Measurements from ENCODE around the gene MYL3. TPM values are rescaled to one million over a fixed set of nuclear protein-coding genes. Genes with fewer than 3 reads are reported as not detected.

The MYL3 gene
- total RNA-seq, 1 experiment from 2014 or later = not detected

DNA sequence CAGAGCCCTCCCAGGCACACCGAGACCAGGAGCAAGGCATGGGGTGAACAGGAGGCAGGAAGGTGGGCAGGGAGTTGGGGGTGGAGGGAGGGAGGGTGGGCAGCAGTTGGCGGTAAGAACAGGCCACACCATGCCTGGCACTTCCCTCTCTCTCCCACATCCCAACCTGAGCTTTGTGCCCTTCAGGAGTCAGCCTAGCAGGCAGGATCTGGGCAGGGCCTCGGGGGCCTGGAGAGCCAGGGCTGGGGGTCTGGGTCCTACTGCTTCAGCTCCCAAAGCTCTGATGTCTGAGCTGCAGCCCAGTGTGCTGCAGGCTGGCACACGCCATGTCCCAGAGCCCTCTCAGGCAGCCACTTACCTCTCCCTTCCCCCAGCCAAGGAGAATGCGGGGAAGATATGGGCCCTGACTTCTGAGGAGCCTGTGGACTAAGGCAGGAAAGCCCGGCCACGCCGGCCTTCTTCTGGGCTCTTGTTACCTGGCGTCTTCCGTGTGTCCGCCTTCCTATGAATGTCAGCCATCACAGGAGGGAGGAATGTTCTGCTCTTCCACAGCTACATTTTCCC, 2.9 kb upstream of the MYL3 start:
- no peak for DNase-seq (ENCODE audit: extremely low read depth, low read depth)

DNA sequence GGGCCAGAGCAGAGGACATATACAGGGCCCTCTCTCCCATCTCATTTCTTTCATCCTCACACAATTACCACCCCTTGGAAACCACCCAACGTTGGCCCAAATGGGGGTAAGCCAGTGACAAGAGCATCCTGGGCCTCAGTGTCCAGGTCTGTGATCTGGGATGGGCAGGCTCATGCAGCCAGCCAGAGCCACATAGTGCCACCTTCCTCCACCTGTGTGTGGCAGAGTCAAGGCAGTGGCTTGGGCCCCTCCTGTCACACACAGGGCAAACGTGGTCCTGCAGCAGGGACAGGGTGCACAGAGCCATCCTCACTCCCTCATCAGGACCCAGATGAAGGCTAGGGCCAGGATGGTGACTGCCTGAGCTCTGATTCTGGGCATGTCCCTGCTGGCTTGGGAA, 2.3 kb upstream of the MYL3 start:
- no peak for DNase-seq (ENCODE audit: extremely low read depth, low read depth)

DNA sequence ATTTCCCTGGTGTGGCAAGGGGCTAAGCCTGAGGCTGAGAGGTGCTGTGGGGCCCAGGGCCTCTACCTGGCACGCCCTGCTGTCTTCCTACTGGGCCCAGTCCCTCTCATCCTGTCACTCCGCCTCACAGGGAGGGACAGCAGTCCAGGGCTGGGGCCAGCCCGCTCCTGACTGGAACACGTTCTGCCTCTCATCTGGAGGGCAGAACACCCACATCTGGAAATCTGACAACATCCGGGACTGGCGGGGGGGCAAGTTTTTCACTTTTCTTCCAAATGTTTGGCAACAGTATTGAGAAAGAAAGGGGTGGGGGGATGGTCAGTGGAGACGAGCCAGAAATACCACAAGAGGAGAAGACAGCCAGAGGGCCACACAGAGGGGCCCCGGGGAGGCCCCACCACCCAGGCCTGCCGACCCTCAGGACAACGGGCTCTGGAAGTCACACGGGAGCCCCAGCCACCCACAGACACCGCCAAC, 1.8 kb upstream of the MYL3 start:
- DNase-seq (ENCODE audit: extremely low read depth, low read depth) = no peak

DNA sequence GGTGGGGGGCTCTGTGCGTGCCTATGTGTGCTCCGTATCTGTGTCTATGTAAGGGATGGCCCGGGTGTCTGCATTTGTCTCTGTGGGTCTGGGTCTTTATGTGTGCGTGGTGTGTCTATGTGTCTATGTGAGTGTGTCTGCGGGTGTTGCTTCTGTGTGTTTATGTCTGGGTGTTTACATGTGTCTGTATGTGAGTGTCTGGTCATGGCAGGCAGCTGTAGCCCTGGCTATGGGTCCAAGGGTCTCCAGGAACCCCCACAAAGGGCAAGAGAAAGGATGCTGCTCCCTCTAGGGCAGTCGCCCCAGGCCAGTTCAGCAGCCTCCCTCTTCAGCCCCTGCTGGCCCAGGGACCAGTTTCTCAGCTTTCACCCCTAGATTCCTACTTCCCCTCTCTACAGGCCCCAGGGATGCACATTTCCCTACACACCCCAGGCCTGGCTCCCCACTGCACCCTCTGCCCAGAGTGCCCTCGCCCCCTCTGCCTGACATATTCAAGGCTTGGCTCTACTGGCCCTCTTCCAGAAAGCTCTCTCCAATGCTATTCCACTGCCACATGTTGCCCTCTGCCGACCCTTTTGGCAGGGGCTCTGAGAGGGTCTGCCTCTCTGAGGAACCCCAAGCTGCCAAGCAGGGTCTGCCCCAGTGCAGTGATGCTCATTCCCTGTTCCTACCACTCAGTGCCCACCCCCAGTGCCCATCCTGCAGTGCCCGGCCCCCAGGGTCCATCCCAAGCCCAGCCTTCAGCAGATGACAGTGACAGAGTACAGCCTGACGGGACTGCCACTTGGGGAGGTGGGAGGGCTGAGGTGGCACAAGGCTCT, 1.0 kb upstream of the MYL3 start:
- DNase-seq (ENCODE audit: extremely low read depth, low read depth) = no peak

DNA sequence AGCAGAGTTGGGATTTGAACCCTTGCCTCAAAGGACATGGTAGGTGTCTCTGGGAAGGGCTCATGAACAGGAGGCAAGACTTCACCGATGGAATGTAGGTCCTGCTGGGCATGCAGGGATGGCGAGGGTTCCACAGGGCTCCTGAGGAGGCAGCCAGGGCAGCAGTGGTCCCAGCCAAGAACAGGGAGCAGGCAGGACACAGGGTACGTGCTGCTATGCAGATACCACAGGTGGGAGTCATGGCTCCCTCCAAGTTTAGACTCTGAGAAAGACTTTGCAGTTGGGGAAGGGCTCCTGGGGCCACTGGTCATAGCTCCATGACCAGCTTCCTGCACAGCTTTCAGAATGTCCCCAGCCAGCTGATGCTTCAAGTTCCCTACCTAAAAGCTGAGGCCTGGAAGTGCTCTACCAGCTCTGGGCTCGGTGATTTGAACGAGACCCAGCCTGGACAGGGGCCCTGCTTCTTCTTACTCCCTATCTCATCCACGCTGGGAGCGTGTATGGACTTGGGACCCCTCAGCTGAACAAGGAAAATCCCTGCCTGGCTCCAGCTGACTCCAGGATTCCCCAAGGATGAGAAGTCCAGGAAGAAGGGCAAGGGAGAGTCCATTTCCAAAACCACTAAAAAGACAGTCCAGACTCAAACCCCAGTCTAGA, 747 bp downstream of the MYL3 start:
- no peak for DNase-seq (ENCODE audit: extremely low read depth, low read depth)

DNA sequence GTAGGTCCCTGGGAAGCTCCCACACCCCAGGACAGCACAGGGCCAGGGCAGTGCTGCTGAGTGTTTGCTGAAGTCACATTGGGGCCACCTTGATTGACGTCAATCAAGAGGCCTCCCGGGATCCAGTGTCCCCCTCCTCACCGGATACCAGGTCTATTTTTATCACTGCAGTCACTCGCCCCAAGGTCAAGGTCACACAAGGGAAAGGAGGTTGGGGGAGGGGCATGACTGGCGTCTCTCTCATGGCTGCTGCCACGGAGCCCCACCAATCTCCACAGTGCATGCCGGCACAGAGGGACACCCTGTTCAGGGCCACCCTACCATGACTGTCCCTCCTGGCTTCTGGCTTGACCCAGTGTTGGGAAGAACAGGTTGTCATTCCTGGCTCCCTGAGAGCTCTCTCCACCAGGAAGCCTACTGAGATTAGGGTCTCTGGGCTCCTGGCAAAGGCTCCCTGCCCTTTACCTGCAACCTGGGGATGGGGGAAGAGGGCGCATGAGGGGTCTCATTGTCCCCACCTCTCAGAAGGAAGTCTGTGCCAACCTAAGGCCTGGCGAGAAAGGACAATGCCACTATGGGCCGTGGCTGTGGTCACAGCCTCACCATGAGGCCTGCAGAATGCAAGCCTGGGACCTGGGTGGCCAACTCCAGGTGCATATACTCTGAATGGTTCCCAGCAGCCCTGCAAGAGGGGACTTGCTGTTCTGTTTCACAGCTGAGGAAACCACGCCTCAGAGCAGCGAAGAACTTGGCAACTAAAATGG, 1.5 kb downstream of the MYL3 start:
- DNase-seq (ENCODE audit: extremely low read depth, low read depth) = no peak

DNA sequence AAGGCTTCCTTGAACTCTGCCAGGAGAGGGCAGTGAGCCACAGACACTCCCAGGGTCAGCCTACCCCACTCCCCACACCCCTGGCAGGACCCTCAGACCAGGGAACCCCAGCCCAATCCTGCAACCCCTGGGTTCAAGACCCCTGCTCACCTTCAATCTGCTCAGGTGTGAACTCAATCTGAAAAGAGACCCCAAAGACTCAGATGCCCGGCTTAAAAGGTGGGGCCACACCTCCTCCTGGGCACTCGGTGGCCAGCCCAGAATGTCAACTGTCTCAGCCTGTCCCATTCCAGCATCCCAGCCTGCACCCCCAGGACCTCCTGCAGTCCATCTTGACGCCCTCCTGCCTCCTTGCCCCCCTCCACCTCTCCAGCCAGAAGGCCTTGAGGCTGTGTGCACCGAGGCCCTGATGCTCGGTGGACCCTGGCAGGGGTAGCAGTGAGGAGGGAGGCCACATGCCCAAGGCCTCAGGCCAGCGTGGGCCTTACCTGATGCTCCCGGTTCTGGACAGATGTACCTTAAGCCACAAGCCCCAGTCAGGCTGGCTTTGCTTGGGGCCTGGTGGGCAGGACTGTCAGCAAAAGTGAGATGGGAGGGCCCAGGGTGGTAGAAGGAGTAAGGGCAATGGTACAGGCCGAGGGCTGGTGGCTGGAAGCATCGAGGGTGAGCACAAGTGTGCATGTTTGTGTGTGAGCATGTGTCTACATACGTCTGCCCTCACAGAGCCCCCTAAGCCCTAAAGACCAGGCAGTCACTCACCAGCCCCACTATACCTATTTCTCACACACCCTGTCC, 2.2 kb downstream of the MYL3 start:
- DNase-seq (ENCODE audit: extremely low read depth, low read depth) = no peak

DNA sequence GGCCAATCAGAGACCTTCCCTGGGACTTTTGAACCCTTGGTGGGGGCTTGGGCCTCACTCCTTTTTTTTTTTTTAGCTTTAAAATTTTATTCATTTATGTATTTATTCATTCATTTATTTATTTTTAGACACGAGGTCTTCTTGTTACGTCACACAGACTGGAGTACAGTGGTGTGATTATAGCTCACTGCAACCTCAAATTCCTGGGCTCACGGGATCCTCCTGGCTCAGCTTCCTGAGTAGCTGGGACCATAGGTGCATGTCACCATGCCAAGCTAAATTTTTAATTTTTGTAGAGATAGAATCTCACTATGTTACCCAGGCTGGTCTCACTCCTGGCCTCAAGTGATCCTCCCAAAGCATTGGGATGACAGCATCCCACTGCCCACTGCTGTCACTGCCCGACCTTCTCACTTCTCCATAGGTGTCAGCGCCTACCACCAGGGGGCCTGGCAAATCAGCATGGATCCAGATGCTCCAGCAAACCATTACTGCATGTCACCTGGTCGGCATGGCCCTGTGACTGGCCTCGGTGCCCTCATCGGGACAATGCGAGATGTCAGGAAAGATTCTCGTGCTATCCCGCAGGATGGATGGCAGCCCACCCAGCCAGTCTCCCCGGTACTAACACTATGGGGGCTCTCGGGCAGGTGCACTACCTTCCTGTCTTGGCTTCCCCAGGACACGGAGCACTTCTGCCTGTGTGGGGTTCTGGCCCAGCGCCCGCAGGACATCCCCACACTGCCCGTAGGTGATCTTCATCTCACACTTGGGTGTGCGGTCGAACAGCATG, 3.0 kb downstream of the MYL3 start:
- no peak for DNase-seq (ENCODE audit: extremely low read depth, low read depth)

DNA sequence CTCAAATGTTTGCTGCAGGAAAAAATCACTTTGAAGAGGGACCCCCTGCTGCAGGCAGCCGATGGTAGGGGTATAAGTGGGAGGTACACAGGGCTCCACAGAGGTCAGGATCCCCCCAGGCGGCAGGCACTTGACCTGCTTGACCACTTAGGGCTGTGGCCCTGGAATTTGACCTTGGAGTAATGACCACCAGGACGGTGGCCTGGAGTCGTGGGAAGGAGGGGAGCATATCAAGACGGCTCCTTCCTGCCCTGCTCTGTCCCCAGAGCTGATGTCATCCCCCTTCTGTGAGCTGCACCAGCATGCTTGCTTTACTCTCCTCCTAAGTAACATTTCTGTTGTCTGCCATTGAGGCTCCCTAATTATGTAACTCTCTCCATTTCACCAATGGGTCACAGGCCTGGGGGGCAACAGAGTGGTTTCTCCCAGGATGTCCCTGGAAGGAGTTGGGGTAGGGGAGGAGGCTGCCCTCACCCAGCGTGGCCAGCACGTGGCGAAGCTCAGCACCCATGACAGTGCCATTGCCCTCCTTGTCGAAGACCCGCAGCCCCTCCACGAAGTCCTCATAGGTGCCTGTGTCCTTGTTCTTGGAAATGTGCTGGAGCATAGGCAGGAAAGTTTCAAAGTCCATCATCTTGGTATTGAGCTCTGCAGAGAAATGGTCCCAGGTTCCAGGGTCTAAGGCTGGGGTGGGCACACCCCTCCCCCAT, 4.1 kb downstream of the MYL3 start:
- DNase-seq (ENCODE audit: extremely low read depth, low read depth) = no peak

DNA sequence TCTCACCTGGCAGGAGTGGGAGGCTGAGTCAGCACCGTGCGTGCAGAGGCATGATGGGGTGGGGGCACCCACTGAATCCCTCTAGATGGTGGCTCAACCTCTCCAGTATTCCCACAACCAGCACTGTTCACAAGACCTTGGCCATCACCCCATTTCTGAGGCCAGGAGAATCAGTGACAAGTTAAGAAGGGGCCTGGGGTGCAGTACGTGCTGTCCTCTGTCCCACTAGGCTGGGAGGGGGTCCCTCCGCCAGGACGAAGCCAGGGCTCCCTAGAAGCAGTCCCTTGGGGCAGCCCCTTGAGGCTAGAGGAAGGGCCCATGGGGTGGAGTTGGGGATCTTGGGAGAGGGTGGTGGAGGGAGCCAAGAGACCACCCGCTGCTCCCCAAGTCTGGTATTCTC, 4.8 kb downstream of the MYL3 start:
- DNase-seq (ENCODE audit: extremely low read depth, low read depth) = no peak

DNA sequence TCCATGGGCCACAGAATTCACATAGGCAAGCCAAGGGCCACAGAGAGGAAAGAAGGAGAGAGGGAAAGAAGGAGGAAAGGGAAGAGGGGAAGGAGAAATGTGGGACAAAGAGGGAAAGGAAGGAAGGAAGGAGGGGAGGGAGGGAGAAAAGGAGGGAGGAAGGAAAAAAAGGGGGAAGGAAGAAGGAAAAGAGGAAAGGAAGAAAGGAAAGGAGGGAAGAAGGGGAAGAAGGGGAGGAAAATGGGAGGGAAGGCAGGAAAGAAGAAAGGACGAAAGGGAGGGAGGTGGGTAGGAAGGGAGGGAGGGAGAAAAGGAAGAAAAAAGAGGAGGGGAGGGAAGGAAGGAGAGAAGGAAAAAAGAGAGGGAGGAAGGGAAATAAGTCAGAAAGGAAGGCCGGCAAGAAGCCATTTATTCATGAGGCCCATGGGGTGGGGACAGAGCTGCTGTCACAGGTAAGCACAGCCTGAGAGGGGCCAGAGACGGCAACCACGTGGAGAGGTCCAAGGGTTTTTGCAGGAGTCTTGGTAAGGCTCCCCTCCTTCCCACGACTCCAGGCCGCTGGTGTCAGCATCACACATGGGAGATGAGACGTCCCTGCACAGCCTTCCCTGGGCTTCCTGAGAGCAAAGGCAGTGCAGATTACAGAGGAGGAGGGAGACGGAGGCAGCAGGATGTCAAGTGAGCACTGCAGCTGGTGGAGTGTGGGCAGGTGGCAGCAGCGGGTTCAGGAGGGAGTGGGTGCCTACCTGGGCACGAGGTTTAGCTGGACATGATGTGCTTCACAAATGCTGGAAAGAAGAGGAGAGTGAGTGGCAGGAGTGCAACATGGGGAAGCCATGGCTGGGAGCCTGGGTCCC, 5.5 kb downstream of the MYL3 start:
- DNase-seq (ENCODE audit: extremely low read depth, low read depth) = no peak

DNA sequence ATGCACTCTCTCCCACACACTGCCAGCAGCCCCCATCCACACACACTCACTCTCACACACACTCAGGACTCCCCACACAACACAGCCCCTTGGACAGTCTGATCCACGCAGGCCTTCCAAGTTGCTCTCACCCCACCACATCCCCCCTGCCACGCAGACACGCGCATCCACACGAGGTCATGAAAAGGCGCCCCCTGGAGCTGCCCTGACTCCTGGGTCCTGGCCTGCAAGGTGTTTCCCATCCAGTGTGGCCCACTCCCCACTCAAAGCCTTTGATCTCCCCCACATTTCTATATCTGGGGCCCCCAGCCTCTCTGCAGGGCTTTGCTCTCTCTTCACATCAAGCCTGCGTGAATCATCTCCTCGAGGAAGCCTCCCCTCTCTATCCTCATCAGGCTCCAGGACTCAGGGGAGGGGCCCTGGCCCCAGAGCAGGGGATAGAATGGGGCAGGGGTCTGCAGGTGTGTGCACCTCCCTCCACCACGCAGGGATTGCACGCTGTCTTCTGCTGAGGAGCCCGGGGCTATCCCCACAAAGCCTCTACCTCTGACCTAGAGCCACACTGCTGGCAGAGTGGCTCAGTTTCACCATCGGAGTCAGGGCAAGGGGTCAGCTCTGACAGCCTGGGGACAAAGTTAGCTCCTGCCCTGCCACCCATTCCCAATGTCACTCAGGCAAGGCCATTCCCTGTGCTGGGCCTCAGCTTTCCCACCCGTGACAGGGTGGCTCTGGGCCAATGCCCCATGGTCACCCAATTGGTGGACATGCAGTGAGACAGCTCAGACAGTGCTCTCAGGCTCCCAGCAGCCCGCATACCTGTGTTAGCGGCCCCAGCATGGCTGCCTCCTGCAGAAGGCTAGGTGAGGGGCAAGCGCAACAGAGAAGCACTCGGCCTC, 6.4 kb downstream of the MYL3 start:
- no peak for DNase-seq (ENCODE audit: extremely low read depth, low read depth)

DNA sequence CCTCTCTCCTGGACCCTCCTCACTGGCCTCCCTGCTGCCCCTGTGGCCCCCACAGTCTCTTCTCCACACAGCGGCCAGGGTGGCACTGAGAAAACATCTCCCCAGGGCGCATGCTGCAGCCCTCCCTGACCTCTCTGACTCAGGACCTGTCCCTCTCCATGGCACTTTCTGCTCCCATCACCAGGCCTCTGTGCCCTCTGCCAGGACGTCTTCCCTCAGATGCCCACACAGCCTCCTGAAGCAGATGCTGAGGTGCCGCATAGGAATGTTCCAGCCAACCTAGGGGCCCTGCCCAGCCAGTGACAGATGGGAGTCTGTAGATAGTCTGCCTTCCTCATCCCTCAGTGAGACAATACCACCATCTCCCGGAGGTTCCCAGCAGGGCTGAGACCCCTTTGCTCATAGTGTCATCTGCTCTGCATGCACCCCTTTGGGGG, 8.7 kb downstream of the MYL3 start:
- no peak for DNase-seq (ENCODE audit: extremely low read depth, low read depth)

DNA sequence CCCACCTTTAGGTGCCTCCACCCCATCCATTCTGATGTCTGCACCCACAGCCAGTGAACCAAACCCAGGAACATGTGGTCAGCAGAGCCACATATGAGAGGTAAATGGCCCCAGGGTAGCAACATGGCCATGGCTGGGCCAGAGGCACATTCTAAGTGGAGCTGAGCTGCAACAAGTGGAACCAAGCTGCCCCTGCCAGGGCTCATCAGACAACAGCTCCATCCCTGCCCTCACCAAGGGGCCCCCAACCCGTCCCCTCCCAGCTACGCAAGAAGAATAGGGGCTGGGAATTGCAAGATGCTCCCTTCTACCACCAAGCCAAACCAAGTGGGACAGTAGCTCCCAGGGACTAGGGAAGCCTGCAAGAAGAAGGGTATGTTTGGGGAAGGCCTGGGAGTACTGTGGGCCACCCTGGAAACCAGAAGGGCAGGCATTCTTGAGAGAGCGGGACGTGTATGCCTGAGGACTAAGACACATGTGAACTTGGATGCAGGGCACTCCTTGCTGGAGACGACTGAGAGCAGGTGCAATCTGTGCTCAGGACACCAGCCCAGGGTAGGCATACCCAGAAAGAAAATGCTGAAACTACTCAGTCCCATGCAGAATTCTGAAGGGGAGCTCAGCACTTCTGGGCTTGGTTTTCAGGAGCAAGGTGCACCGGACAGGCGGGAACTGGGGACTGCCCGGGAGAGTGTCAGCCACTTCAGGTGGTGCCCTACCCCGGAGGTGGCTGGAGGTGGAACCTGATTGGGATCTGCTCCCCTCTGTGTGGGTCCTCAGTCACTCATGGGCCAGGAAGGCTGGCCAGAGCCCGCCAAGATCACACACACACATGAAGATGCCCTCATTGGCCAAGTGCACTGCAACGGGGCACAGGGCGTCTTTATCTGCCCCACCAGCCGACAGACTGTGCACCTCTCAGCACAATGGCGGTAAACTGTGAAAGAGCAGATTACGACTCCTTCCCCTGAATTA, 9.5 kb downstream of the MYL3 start:
- no peak for DNase-seq (ENCODE audit: extremely low read depth, low read depth)

DNA sequence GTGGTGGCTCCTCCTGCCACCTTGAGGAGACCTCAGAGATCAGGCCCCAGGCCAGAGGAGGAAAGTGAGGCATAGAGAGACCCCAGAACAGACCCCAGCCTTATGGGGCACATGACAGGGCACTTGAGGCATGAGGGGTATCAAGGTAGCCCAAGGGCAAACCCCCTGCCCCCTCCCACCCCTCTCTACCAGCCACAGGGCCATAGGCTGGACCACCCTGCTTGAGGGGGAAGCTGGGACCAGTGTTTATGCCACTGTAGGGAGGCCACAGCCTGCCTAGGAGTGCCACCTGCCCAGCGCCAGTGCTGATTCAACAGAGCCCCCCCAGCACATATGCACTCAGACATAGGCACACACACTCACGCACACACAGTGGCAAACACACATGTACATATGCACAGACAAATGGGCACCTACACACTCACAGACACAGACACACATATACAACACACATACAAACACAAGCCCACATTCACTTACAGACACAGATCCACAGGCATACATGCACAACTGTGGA, 10.3 kb downstream of the MYL3 start:
- no peak for DNase-seq (ENCODE audit: extremely low read depth, low read depth)

DNA sequence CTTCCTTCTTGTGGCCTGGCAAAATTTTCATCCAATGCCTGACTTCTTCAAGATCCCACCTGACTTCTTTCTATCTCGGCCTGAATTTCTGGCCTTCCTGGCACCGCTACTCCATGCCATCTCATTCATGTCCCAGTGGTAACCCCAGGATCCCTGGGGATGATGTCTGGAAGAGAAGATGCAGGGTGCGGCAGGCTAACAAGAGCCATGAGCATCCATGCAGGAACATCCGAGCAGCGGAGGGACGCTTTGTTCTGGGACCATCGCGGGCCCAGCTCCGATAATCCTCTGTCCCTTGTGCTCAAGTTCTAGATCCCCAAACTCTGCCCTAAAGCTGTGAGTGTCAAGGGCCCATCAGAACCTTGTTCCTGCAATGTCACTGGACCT, 10.9 kb downstream of the MYL3 start:
- no peak for DNase-seq (ENCODE audit: extremely low read depth, low read depth)

Data from NCI-H460 (cell line).